HEK293 (cell line): ENCODE measurements around the gene IFRD2.

ENCODE experiments used
- CTCF ChIA-PET: fragments of 350-600 bp; formaldehyde crosslinking; extraction: SDS; loops from one replicate; lab custom pipeline; 2021; ENCODE audit warnings: antibody characterized with exemption; lab: Yijun Ruan, JAX
- POLR2A ChIA-PET: fragments of 300-600 bp; formaldehyde crosslinking; extraction: SDS; loops from one replicate; lab custom pipeline; 2020; ENCODE audit warnings: antibody characterized with exemption, inconsistent platforms; lab: Yijun Ruan, JAX
- H3K27ac ChIP-seq: fragments of 200-500 bp; sonication (Bioruptor generic); 2 replicates; pipeline ENCODE4 v1.5.1; 2014; ENCODE audit warnings: low read depth, low read length, control low read depth, inconsistent platforms; ENCODE audit errors: extremely low read depth
- H3K36me3 ChIP-seq, 2 experiments: fragments of 200-500 bp in 1 of 2; sonication (Bioruptor generic) in 1 of 2; 1 replicate in 1 of 2; 2 replicates in 1 of 2; pipeline ENCODE4 v1.5.1; 2014 to 2017; ENCODE audit warnings: inconsistent platforms in 2 of 2, low read length in 2 of 2; ENCODE audit not compliant: control insufficient read depth in 2 of 2, insufficient read depth in 1 of 2
- H3K4me1 ChIP-seq: fragments of 200-500 bp; sonication (Bioruptor generic); 2 replicates; pipeline ENCODE4 v1.5.1; 2014; ENCODE audit warnings: mild to moderate bottlenecking, low read length, inconsistent platforms; ENCODE audit not compliant: control insufficient read depth, insufficient read depth
- H3K4me3 ChIP-seq: 2 replicates; pipeline ENCODE4 v1.5.1; 2011; ENCODE audit warnings: low read depth, mild to moderate bottlenecking, control low read depth, low read length, moderate library complexity
- H3K9me3 ChIP-seq: fragments of 200-500 bp; sonication (Bioruptor generic); 2 replicates; pipeline ENCODE4 v1.5.1; 2014; ENCODE audit warnings: low read depth, low read length, inconsistent platforms; ENCODE audit not compliant: control insufficient read depth, insufficient read depth
- EGR2 ChIP-seq: fragments of 450-650 bp; formaldehyde crosslinking; IDR thresholded peaks from 2 replicates; pipeline ENCODE4 v1.5.1; 2016; ENCODE audit warnings: low read depth, missing biosample characterization, missing genetic modification characterization
- GLIS1 ChIP-seq: fragments of 450-650 bp; formaldehyde crosslinking; IDR thresholded peaks from 2 replicates; pipeline ENCODE4 v1.5.1; 2016; ENCODE audit warnings: missing biosample characterization, missing genetic modification characterization
- HIC1 ChIP-seq: fragments of 450-650 bp; formaldehyde crosslinking; IDR thresholded peaks from 2 replicates; pipeline ENCODE4 v1.5.1; 2016; ENCODE audit warnings: missing biosample characterization, missing genetic modification characterization
- KLF1 ChIP-seq: fragments of 450-650 bp; formaldehyde crosslinking; IDR thresholded peaks from 2 replicates; pipeline ENCODE4 v1.5.1; 2016; ENCODE audit warnings: missing biosample characterization, missing genetic modification characterization
- KLF9 ChIP-seq: fragments of 450-650 bp; formaldehyde crosslinking; IDR thresholded peaks from 2 replicates; pipeline ENCODE4 v1.5.1; 2016; ENCODE audit warnings: missing biosample characterization, missing genetic modification characterization, low read depth
- PATZ1 ChIP-seq: fragments of 450-650 bp; formaldehyde crosslinking; IDR thresholded peaks from 2 replicates; pipeline ENCODE4 v1.5.1; 2016; ENCODE audit warnings: missing biosample characterization, missing genetic modification characterization
- PRDM2 ChIP-seq: fragments of 450-650 bp; formaldehyde crosslinking; IDR thresholded peaks from 2 replicates; pipeline ENCODE4 v1.5.1; 2016; ENCODE audit warnings: missing biosample characterization, missing genetic modification characterization, borderline replicate concordance
- ZBTB20 ChIP-seq: fragments of 450-650 bp; formaldehyde crosslinking; IDR thresholded peaks from 2 replicates; pipeline ENCODE4 v1.5.1; 2016; ENCODE audit warnings: missing biosample characterization, missing genetic modification characterization
- ZBTB49 ChIP-seq: fragments of 450-650 bp; formaldehyde crosslinking; IDR thresholded peaks from 2 replicates; pipeline ENCODE4 v1.5.1; 2016; ENCODE audit warnings: missing biosample characterization, missing genetic modification characterization, low read depth
- ZNF280D ChIP-seq: fragments of 450-650 bp; formaldehyde crosslinking; IDR thresholded peaks from 2 replicates; pipeline ENCODE4 v1.5.1; 2016; ENCODE audit warnings: missing biosample characterization, missing genetic modification characterization
- ZNF350 ChIP-seq: fragments of 450-650 bp; formaldehyde crosslinking; IDR thresholded peaks from 2 replicates; pipeline ENCODE4 v1.5.0; 2017; ENCODE audit warnings: missing biosample characterization, mild to moderate bottlenecking, missing genetic modification characterization
- ZNF433 ChIP-seq: fragments of 450-650 bp; formaldehyde crosslinking; IDR thresholded peaks from 2 replicates; pipeline ENCODE4 v1.5.1; 2016; ENCODE audit warnings: missing biosample characterization, missing genetic modification characterization, low read depth
- ZNF530 ChIP-seq: fragments of 450-650 bp; formaldehyde crosslinking; IDR thresholded peaks from 2 replicates; pipeline ENCODE4 v1.5.1; 2016; ENCODE audit warnings: low read depth, missing biosample characterization, missing genetic modification characterization
- ZNF555 ChIP-seq: fragments of 450-650 bp; formaldehyde crosslinking; conservative IDR thresholded peaks from 2 replicates; pipeline ENCODE4 v1.5.1; 2017; ENCODE audit warnings: missing biosample characterization, mild to moderate bottlenecking, missing genetic modification characterization, inconsistent platforms
- ZNF670 ChIP-seq: fragments of 450-650 bp; formaldehyde crosslinking; IDR thresholded peaks from 2 replicates; pipeline ENCODE4 v1.5.1; 2016; ENCODE audit warnings: missing biosample characterization, missing genetic modification characterization, low read depth
- ZSCAN16 ChIP-seq: fragments of 450-650 bp; formaldehyde crosslinking; IDR thresholded peaks from 2 replicates; pipeline ENCODE4 v1.5.1; 2016; ENCODE audit warnings: missing biosample characterization, missing genetic modification characterization
- ZXDB ChIP-seq: fragments of 450-650 bp; formaldehyde crosslinking; IDR thresholded peaks from 2 replicates; pipeline ENCODE4 v1.5.1; 2016; ENCODE audit warnings: missing biosample characterization, missing genetic modification characterization

Gene IFRD2

GRCh38 chr3:50248387-50248786 is 43.8 kb downstream of the IFRD2 start:
- ChIA-PET CTCF (interaction anchor here (0.6 to 5.5 kb wide), 10 partner anchors 11 to 119 kb away, joined by 3 to 71 read pairs (median 4); partner anchors contain the start of genes GNAI2 and GNAT1), POLR2A (interaction anchor here (1.3 kb wide), 1 partner anchor 13 kb away, joined by 3 read pairs; the partner anchor contains the start of gene GNAI2)
- TF ChIP-seq KLF1 (tag by site-specific recombination) = peak; percentile 56
- no peak for TF ChIP-seq ZBTB49
- Histone ChIP-seq H3K9me3 (no peaks in the 10 kb centered on the region), H3K4me1 (0 out of 2 replicates have a peak, but pooled peaks cover 4% of the 10 kb centered on the region), H3K4me3 (no peak overlapping the region), H3K27ac (no peak overlapping the region), H3K36me3 (peaks cover 0 to 21% of the 10 kb centered on the region in 2 experiments; a peak in 2 of 3 replicates)

GRCh38 chr3:50246517-50246954 is 45.7 kb downstream of the IFRD2 start:
- no peak overlapping the region for H3K4me3 ChIP-seq
- POLR2A ChIA-PET = interaction anchor here (0.6 to 1.8 kb wide), 5 partner anchors 11 to 46 kb away, joined by 3 to 17 read pairs (median 4); partner anchors contain the start of genes GNAI2 and IFRD2
- TF ChIP-seq ZBTB20 = peak; percentile 86
- no peak for TF ChIP-seq ZSCAN16 (tag by site-specific recombination)
- TF ChIP-seq KLF9 = peak; percentile 34; the same call in 1 of the 2 replicates
- peak; percentile 89 for TF ChIP-seq GLIS1 (tag by site-specific recombination)
- TF ChIP-seq PATZ1 (tag by site-specific recombination) = 0 out of 2 replicates have a peak, but pooled peaks have one; percentile 4
- TF ChIP-seq ZNF530 (tag by site-specific recombination) = no peak
- peak; percentile 90 for TF ChIP-seq EGR2 (tag by site-specific recombination)
- no peak for TF ChIP-seq ZXDB (tag by site-specific recombination)
- 0 out of 2 replicates have a peak, but pooled peaks have one; percentile 24 for TF ChIP-seq HIC1 (tag by site-specific recombination)
- TF ChIP-seq ZNF350 (tag by site-specific recombination) = no peak
- TF ChIP-seq ZNF555 (tag by site-specific recombination) = no peak
- no peak for TF ChIP-seq ZNF670
- TF ChIP-seq PRDM2 (tag by site-specific recombination) = no peak
- TF ChIP-seq ZNF433 (tag by site-specific recombination) = no peak
- TF ChIP-seq ZNF280D (tag by site-specific recombination) = no peak

More at GRCh38 chr3:50246517-50246954, 45.7 kb downstream of the IFRD2 start:
- Histone ChIP-seq H3K27ac (peak overlapping the region; percentile 43), H3K4me1 (0 out of 2 replicates have a peak, but pooled peaks cover 4% of the 10 kb centered on the region), H3K9me3 (no peaks in the 10 kb centered on the region), H3K36me3 (peaks cover 0 to 8% of the 10 kb centered on the region in 2 experiments; a peak in 2 of 3 replicates)
- CTCF ChIA-PET = interaction anchor here (0.6 to 5.5 kb wide), 26 partner anchors 9 to 456 kb away, joined by 3 to 71 read pairs (median 5); partner anchors contain the start of genes GNAI2, GNAT1, IFRD2 and LSMEM2
